GM18520 (cell line): ENCODE data around the gene SLC6A19.

ENCODE experiments used
- ATAC-seq: cut with Tn5 transposase; IDR thresholded peaks from one replicate; pipeline ENCODE4 v1.9.1; 2021; ENCODE audit not compliant: unreplicated experiment

Gene SLC6A19

DNA sequence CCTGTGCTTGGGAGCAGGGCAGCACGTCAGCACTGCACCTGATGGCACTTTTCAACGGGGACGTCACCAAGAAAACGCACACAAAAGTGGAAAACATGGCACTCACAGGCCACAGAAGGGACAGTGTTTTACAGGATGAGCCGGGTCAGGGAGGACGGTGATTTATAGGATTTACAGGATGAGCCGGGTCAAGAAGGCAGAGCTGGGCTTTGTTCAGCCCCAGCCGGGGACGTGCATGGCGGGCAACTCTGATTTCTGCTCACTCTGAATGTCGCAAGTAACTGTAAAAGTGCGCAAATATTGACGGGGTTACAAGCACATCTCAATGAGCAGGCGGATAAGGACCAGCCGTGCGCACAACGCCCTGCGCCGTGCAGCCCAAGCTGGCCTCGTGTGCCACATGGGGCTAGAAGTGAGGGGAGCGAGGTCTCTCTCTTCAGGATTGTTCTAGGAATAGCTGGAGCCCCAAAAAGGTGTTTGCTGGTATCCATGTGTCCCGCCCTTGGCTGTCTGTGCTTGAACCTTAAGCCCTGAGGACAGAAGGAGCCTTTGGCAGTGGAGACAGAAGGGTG lies 40.2 kb downstream of the SLC6A19 start:
- no peak for ATAC-seq

DNA sequence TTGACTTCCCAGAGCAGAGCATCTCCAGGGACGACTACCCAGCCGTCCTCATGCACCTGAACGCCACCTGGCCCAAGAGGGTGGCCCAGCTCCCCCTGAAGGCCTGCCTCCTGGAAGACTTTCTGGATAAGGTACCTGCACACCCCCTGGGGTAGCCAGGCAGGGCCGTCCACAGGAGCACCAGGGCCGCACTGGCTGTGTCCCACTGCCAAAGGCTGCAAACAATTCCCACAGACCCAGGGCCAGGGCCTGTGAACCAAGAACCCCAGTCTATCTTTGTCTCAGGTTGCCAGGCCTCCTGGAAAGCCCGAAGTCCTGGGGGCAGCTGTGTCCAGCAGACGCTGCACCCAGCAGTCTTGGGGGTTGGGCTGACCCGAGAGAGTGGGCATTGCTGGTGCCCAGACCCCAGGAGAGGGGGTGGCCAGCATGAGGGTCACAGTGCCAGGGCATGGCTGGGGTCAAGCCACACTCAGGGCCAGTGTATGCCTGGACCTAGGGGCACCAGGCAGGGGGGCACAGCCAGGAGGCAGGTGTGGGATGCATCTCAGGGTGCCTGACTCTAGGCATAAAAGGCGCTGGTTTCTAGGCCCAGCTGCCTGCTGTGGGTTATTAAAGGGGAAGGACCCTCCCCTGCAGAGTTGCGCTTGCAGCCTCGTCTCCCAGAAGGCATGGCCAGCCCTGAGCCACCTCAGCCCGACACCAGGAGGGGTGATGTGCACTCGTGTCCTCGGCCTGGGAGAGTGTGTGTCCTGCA lies 41.5 kb downstream of the SLC6A19 start:
- ATAC-seq = no peak

DNA sequence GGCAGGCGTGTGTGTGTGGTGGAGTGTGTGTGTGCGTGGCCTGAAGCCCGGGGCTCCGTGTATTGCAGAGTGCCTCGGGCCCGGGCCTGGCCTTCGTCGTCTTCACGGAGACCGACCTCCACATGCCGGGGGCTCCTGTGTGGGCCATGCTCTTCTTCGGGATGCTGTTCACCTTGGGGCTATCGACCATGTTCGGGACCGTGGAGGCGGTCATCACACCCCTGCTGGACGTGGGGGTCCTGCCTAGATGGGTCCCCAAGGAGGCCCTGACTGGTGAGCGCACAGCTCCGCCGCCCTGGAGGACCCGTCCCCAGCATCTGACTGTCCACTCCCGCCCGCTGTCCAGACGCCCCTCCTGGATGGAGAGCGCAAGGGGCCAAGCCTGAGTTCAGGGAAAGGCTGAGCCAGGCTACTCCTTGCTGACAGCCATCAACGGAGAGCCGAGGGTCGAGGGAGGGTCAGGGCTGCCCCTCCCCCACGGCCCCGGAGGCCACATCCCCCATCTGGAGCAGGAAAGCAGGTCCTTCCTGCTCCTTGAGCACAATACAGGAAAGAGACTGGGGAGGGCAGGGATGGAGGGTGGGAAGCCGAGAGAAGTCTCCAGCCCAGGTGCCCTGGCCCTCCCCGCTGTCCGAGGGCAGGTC lies 42.2 kb downstream of the SLC6A19 start:
- no peak for ATAC-seq

DNA sequence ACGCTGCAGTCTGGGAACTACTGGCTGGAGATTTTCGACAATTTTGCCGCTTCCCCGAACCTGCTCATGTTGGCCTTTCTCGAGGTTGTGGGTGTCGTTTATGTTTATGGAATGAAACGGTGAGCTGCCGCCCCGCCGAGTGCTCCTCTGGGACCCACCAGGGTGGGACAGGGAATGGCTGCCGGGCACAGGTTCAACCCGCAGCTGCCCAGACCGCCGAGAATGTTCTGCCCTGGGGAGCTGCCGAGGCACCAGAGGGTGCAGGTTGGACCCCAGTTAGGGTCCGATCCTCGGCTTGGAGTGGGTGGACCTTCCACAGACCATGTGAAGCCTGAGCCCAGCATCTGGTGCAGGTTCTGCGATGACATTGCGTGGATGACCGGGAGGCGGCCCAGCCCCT lies 42.9 kb downstream of the SLC6A19 start:
- ATAC-seq = no peak

DNA sequence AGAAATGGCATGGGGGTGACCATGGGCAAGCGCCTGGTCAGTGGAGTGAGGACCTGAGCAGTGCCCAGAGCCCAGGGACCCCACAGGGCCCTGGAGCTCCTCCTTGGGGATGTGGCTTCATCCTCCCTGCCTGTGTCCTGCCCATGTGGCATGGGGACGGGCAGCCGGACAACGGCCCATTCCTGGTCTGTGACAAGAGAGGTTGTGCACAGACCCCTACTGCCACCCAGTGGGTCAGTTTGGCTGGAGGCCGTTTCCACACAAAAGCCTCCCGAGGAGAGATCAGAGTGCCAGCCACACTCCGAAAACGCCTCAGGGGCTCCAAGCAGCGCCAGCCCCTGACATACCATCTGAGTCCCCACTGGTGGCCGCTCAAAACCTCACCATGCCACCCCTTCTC lies 43.6 kb downstream of the SLC6A19 start:
- ATAC-seq = no peak

DNA sequence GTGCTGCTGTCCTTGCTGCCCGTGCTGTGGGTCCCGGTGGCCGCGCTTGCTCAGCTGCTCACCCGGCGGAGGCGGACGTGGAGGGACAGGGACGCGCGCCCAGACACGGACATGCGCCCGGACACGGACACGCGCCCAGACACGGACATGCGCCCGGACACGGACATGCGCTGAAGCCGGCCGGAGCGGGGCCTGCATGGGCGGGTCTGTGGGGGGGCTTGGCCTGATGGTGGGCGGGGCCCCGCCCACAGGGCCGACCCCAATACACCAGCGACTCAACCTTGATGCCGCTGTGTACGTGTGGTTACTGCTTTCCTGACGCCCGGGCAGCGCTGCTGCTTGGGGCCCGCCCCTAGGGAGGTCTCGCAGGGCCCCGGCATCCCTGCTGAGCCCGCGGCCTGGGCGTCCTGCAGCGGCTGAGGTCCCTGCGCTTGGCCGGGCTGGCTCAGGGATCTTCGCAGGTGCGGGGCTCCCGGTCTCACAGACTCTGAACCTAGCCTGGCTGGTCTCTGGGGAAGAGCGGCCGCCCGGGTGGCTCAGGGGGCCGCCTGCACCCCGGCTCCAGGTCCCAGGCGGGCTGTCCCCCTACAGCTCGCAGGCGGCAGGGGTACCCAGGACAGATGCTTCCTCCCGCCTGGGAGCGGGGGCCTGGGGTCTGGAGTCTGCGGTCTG lies 44.6 kb downstream of the SLC6A19 start:
- ATAC-seq = no peak

DNA sequence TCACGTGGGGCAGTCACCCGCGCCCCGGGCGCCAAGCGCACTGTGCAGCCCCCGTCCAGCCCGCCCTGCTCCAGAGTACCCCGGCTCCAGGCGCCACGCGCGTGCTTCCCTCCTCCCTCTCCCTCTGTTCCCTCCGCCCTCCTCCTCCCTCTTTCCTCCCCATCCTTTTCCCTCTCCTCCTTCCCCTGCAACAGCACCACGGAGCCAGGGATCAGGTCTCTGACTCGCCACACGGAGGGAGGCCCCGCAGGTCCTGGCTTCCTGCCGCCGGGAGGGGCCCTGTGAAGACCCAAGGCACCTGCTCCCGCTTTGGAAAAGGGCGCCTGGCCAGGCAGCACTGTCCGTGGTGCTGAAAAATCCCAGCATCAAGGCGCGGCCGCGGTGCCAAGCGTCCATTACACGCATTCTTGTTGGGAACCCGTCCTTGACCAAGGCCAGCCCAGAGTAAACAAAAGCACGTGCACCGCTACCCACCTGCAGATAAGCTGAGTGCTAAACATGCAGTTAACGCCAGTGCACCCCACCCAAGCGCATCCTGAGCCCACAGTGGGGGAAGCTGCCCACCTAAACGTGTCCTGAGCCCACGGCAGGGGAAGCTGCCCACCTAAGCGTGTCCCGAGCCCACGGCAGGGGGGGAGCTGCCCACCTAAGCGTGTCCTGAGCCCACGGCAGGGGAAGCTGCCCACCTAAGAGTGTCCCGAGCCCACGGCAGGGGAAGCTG lies 45.5 kb downstream of the SLC6A19 start:
- no peak for ATAC-seq

DNA sequence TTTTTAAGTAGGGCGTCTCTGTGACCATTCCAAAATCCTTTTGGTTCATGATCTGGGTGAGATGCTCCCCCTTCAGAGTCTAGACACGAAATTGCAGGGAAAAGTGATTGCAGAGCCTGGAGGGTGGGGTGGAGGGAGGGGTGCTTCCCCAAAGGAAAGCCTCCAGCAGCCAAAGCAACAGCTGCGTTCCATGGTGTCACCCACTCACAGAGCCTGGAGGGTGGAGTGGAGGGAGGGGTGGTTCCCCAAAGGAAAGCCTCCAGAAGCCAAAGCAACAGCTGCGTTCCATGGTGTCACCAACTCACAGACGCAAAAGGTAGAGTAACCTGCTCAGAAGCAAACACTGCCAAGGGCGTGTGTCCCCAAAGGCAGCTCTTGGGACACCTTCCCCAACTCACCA lies 46.4 kb downstream of the SLC6A19 start:
- ATAC-seq = no peak

DNA sequence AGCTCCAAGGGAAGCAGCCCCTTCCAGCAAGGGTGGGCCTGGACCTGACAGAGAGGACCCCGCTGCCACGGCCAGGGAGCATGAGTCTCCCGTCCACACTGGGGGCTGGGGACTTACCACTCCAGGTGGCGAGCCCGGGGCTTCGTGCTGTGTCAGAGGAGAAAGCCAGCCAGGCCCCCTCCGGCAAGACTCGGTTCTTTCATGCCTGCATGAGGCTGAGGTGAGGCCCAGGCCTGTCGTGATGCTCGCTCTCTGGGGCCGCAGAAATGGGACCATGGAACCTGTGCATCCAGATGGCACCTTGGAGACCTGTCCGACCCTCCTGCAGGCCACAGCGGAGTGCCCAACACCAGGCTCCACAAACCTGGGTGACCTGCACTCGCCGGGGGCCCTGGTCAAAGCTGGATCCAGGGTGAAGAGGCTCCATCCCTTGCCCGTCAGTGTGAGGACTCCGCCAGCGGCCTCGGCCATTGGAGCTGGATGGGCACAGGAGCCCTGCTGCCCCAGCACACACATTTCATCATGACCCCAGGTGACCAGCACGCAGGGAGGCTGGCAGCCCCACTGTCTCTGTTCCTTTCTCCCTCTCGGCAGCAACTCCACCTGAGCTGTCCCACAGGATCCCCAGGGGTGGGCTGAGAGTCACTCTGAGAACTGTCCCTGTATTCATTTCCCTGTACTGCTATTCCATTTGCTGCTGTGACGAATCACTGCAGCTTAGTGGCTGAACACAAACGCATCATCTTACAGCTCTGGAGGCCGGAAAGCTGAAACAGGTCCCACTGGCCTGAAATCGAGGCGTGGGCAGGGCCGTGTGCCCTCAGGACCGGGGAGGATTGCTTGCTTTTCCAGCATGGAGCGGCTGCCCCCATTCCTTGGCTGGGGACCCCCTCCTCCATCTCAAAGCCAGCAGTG lies 48.2 kb downstream of the SLC6A19 start:
- no peak for ATAC-seq

DNA sequence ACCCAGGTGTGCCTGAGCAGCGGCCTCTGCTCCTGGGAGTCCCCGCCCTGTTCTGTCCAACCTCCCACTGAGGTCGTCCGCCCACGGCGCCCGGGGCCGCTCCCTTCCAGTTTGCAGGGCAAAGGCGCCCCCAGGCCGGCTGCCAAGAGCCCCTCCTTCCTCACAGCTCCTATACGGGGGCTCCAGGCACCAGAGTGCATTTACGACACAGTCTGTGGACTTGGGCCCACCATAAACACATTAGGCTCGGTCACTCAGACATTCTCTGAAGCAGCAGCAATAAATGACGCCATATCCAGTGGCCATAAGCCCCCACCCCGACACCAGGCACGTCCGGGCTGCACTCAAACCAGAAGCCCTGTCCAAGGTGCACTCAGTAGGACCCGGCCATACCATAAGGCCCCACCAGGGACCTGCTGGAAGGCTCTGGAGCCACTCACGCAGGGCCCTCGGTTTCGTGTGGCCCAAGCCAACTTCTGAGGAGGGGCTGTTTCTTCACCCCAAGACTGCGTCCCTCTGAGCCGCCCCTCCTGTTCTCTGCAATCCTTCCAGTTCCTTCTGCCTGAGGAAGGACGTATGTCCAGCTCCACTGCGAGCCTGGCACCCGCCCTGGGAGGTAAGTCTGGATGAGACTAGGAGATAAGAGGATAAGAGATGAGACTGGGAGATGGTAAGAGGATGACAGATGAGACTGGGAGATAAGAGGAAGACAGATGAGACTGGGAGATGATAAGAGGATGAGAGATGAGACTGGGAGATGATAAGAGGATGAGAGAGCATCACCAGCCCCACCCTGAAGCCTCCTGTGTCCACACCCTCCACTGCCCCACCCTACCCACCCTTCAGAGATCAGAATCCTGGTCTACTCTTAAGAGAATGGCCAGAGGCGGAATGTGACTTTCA lies 50.5 kb downstream of the SLC6A19 start:
- no peak for ATAC-seq

DNA sequence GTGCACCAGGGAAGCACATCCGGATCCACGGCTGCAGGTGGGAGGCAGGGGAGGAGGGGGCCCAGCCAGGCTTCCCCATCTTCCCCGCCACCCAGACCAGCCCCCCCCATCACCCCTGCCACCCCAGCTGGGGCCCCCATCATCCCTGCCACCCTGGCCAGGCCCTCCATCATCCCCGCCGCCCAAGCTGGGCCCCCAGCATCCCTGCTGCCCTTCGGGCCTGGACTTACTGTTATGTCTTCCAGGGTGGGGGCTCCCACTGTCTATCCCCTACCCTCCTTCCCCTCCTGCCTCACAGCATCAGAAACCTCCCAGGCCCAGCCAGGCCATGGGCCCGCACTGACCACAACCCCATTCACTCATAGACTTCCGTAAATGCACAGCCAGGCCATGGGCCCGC lies 51.3 kb downstream of the SLC6A19 start:
- ATAC-seq = no peak

DNA sequence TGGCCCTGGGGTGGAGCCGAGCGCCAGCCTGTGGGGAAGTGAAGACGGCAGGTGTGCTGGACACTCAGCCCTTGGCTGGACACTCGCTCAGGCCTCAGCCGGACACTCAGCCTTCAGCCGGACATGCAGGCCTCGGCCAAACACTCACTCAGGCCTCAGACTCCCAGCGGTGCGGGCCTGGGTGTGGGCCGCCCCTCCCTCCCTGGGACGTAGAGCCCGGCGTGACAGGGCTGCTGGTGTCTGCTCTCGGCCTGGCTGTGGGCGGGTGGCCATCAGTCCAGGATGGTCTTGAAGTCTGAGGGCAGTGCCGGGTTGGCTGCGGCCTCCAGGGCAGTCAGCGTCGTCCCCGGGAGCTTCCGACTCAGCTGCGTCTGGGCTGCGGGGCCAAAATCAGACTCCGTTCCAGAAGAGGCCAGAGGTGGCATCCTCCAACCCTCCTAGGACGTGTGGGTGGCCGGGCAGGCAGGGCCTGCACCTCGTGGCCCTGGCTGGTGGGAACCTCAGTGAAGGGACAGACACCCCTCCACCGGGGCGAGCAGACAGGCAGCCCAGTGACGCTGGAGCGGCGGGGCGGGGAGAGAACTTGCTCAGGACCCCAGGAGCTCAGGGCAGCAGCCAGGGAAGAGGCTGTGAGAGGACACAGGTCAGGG lies 52.2 kb downstream of the SLC6A19 start:
- no peak for ATAC-seq

DNA sequence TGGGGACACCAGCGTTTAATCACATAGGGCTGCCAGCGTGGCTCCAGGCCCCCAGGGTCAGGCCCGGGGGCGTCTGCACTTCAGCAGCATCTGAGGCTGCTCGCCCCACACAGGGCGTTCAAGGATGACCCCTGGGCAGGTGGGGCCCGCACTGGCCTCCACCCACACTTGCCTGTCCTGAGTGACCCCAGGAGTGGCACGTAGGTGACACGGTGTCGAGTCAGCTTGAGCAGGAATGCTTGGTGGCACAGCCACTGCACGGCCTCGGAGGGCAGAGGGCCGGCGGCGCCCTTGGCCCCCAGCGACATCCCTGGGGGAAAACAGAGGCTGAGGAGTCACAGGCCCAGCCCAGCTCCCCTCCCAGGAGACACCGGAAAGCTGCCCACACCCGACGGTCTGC lies 52.8 kb downstream of the SLC6A19 start:
- ATAC-seq = no peak

DNA sequence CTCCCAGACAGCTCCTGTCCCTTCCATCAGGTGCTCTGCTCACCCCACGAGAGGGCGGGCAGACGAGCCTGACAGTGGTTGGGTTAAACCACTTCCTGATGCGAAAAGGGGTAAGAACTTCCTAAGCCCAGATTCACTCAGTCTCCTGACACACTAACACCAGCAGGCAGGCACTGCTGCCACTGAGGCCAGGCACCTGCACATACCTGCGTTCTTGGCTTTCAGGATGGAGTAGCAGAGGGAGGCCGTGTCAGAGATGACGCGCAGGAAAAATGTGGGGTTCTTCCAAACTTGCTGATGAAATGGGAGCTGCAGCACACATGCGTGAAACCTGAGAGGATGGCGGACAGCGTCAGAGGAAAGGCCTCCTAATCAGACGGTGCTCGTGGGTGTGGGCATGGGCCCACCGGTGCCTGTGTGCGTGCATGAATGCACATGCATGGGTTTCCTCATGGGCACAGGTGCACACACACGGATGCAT lies 53.7 kb downstream of the SLC6A19 start:
- no peak for ATAC-seq

DNA sequence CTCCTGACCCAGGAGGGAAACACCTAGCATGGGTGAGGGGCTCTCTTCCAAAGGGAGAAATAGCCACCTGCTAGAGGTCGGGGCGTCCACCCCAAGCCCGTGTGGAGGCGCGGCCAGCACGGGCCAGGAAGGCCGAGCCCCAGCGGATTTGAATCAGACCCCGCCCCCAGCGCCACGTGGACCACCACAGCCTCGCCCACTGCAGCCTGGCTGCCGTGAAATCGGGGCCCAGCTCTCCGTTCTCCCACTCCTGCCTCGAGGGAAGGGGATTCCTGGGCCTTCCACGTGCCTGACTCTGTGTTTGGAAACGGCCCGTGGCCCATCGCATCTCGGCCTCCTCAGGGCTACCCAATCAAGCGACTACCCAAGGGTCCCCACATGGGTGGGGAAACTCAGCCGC lies 55.4 kb downstream of the SLC6A19 start:
- no peak for ATAC-seq

DNA sequence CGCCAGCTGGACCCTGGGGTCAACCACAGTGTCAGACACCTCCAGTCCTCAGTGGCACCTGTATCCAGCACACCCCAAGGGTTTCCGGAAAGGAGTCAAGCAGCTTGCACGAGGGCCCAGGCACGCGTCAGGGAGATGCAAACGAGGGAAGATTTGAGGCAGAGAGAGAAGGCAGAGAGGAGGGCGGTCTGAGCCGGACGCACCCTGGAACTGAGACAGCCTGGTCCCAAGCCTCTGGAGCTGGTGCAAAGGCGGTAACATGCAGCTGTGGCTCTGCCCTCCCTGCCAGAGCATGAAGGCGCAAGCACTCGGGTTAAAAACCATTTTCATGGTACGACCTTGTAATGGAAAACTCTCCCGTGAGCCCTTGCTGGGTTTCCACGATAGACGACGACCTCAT lies 56.0 kb downstream of the SLC6A19 start:
- ATAC-seq = no peak

DNA sequence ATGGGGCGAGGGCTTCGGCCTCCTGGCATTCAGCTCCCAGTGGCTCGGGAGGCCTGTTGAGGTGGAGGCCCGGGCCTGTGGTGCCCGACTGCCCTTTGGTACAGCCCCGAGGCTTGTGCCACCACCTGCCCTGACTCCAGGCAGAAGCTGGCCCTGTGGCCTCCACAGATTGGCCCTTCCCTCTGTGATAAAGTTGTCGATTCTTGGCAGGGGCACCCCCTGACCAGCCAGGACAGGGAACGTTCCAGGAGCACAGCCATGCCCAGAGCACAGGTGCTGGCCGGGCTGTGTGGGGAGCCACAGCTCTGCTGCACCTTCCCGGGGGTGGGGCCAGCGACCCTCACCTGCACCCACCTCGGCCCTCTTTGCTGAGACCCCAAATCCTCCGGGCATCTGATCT lies 56.4 kb downstream of the SLC6A19 start:
- no peak for ATAC-seq

DNA sequence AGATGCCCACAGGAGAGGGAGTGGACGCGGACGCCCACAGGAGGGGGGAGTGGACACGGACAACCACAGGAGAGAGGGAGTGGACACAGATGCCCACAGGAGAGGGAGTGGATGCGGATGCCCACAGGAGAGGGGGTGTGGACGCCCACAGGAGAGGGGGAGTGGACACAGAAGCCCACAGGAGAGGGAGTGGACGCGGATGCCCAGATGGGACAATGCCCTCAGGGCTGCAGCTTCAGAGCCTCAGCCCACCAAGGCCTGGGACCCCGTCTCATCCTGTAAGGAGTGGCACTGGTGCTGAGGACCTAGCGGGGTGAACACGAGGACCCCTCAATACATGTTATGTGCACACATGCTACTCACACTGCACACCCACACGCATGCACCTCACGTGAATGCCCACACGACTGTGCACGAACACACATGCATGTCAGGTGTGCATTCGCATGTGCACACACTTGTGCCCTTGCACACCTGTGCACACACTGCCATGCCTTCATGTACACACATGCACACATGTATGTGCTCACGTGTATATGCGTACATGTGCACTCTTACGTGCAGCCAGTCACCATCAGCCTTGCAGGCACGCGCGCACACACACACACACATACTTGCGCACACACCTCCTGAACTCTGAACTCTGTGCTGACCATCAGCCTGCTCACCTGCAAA lies 58.5 kb downstream of the SLC6A19 start:
- ATAC-seq = no peak
